ENCODE data around the gene CNR2. TPM values are rescaled to one million over a fixed set of nuclear protein-coding genes. Genes with fewer than 3 reads are reported as not detected.
A peak's percentile ranks its signal among the peaks of the same experiment; 100 is the strongest.

Gene CNR2
- total RNA-seq, 2 donors from 2014 or later = not detected

DNA sequence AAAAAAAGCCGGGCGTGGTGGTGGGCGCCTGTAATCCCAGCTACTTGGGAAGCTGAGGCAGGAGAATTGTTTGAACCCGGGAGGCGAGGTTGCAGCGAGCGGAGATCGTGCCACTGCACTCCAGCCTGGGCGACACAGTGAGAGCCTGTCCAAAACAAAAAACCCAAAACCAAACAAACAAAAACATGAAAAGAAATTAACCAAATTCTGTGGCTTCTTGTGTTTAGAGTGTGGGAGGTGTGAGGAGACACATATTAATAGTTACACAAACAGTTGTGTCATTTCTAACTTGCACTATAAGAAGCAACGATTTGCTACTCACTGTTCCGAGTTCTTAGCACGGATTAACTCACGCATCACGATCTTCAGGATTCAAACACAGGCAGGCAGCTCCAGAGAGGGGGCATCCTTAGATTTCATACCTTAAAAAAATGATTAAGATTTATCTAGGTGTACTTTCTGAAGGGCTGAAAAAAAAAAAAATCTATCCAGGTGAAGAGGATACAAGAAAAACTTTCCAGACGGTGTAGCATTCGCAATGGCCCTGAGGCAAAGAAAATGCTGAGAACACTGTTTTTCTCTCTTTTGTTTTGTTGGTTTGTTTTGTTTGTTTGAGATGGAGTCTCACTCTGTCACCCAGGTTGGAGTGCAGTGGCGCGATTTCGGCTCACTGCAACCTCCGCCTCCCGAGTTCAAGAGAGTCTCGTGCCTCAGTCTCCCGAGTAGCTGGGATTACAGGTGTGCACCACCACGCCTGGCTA is 87.2 kb downstream of the CNR2 start:
- Histone ChIP-seq H3K9me3 (ENCODE audit: control insufficient read depth, low read length) (no peaks in the 10 kb centered on the region), H3K4me1 (ENCODE audit: control insufficient read depth, insufficient read depth, low read length) (peaks cover 4% of the 10 kb centered on the region), H3K27me3 (ENCODE audit: control insufficient read depth, insufficient read depth, low read length, poor library complexity, severe bottlenecking) (no peaks in the 10 kb centered on the region), H3K36me3 (ENCODE audit: control insufficient read depth, insufficient read depth, low read length) (no peaks in the 10 kb centered on the region), H3K9ac (ENCODE audit: extremely low read depth, low read length, poor library complexity, severe bottlenecking) (no peak overlapping the region), H3K27ac (ENCODE audit: low read depth, low read length) (no peak overlapping the region), H3K4me3 (ENCODE audit: low read length) (peak overlapping the region; percentile 97)
- H3K9me3 Mint-ChIP-seq = no peaks in the 10 kb centered on the region
- peaks cover 12% of the 10 kb centered on the region for H3K4me1 Mint-ChIP-seq
- TF ChIP-seq, protein P1, sequence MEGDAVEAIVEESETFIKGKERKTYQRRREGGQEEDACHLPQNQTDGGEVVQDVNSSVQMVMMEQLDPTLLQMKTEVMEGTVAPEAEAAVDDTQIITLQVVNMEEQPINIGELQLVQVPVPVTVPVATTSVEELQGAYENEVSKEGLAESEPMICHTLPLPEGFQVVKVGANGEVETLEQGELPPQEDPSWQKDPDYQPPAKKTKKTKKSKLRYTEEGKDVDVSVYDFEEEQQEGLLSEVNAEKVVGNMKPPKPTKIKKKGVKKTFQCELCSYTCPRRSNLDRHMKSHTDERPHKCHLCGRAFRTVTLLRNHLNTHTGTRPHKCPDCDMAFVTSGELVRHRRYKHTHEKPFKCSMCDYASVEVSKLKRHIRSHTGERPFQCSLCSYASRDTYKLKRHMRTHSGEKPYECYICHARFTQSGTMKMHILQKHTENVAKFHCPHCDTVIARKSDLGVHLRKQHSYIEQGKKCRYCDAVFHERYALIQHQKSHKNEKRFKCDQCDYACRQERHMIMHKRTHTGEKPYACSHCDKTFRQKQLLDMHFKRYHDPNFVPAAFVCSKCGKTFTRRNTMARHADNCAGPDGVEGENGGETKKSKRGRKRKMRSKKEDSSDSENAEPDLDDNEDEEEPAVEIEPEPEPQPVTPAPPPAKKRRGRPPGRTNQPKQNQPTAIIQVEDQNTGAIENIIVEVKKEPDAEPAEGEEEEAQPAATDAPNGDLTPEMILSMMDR (conservative IDR thresholded peaks at IDR 0.05) = no peak
- H3K27ac Mint-ChIP-seq = peak overlapping the region; percentile 98
- DNase-seq = no peak
- 76 to 95% methylated on average over 16 to 24 of the region's 24 CpGs for WGBS, 2 experiments (ENCODE audit: insufficient coverage in 1 of 2, insufficient read length in 1 of 2)
- H3K27me3 Mint-ChIP-seq (ENCODE audit: insufficient read depth) = no peaks in the 10 kb centered on the region
- H3K36me3 Mint-ChIP-seq (ENCODE audit: low read depth) = no peaks in the 10 kb centered on the region
- H3K4me3 Mint-ChIP-seq = peak overlapping the region; percentile 93

DNA sequence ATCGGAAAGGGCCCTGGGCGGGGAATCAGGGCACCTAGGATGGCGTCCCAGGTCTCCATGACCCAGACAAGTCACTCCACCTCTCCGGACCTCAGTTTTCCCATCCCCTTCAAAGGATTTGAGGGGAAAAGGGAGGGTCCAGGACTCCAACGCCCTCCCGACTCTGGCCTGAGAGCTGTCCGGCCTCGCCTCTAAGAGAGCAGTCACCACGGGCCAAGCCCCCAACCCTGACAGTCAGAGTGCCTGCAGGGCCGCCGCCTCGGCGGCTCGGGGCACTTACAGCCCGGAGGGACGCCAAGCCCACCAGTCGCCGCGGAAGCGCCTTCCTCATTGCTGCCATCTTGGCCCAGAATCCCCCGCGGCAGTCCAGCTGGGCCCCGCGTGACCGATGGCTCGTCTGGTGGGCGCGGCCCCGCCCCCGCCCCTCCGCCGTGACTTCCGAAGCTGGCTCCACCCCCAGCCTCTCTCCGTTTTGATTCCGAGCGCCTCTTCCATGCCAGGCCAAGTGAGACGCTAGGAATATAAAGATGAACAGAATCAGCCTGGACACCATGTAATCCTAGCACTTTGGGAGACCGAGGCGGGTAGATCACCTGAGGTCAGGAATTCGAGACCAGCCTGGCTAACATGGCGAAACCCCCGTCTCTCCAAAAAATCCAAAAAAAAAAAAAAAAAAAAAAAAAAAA is 87.9 kb downstream of the CNR2 start, which contains the start of gene HMGCL:
Gene HMGCL, minus strand, starts transcription at position 354 of the 686 bp plus-strand sequence. Its CDS starts 14 bp downstream, at position 340.
- peak; percentile 96 for DNase-seq
- H3K36me3 Mint-ChIP-seq (ENCODE audit: low read depth) = no peaks in the 10 kb centered on the region
- peak within 1 kb of the TSS; percentile 98 for H3K27ac Mint-ChIP-seq
- H3K27ac ChIP-seq (ENCODE audit: low read depth, low read length) = peak within 1 kb of the TSS; percentile 45
- H3K4me1 ChIP-seq (ENCODE audit: control insufficient read depth, insufficient read depth, low read length) = peaks cover 4% of the 10 kb centered on the region
- no peaks in the 10 kb centered on the region for H3K36me3 ChIP-seq (ENCODE audit: control insufficient read depth, insufficient read depth, low read length)
- no peaks in the 10 kb centered on the region for H3K27me3 Mint-ChIP-seq (ENCODE audit: insufficient read depth)
- H3K4me1 Mint-ChIP-seq = peaks cover 12% of the 10 kb centered on the region
- H3K4me3 Mint-ChIP-seq = peak within 1 kb of the TSS; percentile 93
- H3K9me3 Mint-ChIP-seq = no peaks in the 10 kb centered on the region
- H3K9me3 ChIP-seq (ENCODE audit: control insufficient read depth, low read length) = no peaks in the 10 kb centered on the region
- H3K27me3 ChIP-seq (ENCODE audit: control insufficient read depth, insufficient read depth, low read length, poor library complexity, severe bottlenecking) = no peaks in the 10 kb centered on the region
- TF ChIP-seq, protein P1 (conservative IDR thresholded peaks at IDR 0.05) = no peak
- H3K9ac ChIP-seq (ENCODE audit: extremely low read depth, low read length, poor library complexity, severe bottlenecking) = peak within 1 kb of the TSS; percentile 76
- WGBS, 2 experiments (ENCODE audit: insufficient coverage in 1 of 2, insufficient read length in 1 of 2) = 0 to 1% methylated on average over 15 to 42 of the region's 42 CpGs
- H3K4me3 ChIP-seq (ENCODE audit: low read length) = peak within 1 kb of the TSS; percentile 97

DNA sequence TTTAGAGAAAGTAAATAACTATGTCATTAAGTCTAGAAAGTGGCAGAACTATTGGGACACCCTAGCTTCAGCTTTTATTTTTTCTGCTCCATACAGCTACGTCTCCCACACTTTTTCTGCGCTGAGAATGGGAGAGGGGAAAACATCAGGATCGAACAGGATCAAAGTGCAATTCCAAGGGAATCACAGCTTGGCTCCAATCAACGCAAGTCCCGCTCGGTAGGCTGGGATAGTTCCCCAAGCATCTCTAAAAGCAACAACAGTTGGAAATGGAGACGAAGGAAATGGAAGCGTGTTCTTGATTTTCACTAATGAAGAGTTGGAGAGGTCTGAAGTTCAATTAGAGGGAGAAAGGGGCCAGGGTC is 88.5 kb downstream of the CNR2 start:
- peak overlapping the region; percentile 76 for H3K9ac ChIP-seq (ENCODE audit: extremely low read depth, low read length, poor library complexity, severe bottlenecking)
- Mint-ChIP-seq H3K9me3 (no peaks in the 10 kb centered on the region), H3K4me1 (peaks cover 12% of the 10 kb centered on the region), H3K27me3 (ENCODE audit: insufficient read depth) (no peaks in the 10 kb centered on the region), H3K4me3 (peak overlapping the region; percentile 93), H3K27ac (peak overlapping the region; percentile 98), H3K36me3 (ENCODE audit: low read depth) (no peaks in the 10 kb centered on the region)
- peaks cover 4% of the 10 kb centered on the region for H3K4me1 ChIP-seq (ENCODE audit: control insufficient read depth, insufficient read depth, low read length)
- 11 to 17% methylated on average over 6 to 8 of the region's 8 CpGs for WGBS, 2 experiments (ENCODE audit: insufficient coverage in 1 of 2, insufficient read length in 1 of 2)
- no peaks in the 10 kb centered on the region for H3K27me3 ChIP-seq (ENCODE audit: control insufficient read depth, insufficient read depth, low read length, poor library complexity, severe bottlenecking)
- DNase-seq = no peak
- peak overlapping the region; percentile 45 for H3K27ac ChIP-seq (ENCODE audit: low read depth, low read length)
- TF ChIP-seq, protein P1 (conservative IDR thresholded peaks at IDR 0.05) = no peak
- H3K36me3 ChIP-seq (ENCODE audit: control insufficient read depth, insufficient read depth, low read length) = no peaks in the 10 kb centered on the region
- peak overlapping the region; percentile 97 for H3K4me3 ChIP-seq (ENCODE audit: low read length)
- H3K9me3 ChIP-seq (ENCODE audit: control insufficient read depth, low read length) = no peaks in the 10 kb centered on the region
